HG03103 (cell line): ENCODE data around the gene OGFOD2.

Experiments used
- ATAC-seq: cut with Tn5 transposase; IDR thresholded peaks from one replicate; pipeline ENCODE4 v1.9.1; 2021; ENCODE audit warnings: low read depth; ENCODE audit not compliant: unreplicated experiment

Gene OGFOD2

GRCh38 chr12:123024819-123025391 lies 49.9 kb downstream of the OGFOD2 start:
- ATAC-seq = no peak

DNA sequence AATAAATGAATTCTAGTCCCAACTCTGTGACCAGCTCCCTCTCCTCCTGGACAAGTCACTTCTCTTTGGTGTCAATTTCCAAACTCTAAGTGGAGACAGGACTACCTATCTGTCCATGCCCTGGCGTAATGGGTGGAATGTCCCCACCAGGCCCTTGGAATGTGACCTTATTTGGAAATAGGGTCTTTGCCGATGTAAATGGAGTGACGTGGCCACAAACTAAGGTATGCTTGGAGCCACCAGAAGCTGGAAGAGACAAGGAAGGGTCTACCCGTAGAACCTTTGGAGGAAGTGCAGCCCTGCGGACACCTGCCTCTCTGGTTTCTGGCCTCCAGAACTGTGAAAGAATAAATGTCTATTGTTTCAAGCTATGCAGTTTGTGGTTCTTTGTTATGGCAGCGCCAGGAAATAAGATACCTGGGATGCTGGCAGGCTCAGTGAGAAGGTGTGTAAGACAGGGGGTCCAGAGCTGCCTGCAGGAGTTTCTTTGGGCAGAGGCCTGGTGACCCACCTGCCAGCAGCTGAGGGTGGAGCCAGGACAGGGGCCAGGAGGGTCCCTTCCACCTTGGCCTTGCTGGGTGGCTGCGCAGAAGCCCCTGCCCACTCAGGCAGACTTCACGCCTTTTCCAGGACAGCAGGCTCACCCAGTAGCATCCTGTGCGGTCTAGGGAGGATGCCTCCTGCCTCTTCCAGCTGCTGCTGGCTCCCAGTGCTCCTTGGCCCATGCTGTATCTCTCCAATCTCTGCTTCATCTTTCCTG lies 51.2 kb downstream of the OGFOD2 start:
- ATAC-seq = no peak

DNA sequence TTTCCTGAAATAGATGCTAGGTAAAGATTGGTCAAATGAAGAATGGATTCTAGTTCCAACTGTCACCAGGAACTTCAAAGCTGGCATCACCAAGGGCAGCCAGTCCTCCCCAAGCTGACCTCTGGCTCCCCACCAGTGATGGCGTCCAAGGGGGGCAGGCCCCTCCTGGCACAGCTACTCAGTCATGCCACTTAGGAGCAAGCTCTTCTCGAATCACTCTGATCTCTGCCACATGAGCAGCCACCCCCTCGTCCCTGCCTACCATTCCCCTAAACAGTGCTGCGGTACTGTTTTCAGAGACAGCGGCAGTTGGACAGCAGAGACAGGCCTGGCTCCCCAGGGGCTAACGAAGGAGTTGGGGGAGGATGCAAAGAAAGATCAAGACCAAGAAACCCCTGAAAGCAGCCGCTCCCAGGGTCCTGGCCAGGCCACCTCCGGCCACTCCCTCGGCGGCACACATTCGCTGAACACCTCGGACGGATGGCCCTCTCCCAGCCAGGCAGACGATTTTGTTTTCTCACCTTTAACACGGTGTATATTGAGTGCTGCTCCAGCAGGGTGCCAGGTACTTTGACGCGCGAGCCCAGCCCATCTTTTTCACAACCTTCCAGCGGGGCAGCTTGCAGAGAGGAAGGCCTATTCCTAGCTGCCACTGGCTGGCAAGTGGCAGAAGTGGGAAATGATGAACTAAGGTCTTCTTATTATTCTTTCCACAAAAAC lies 52.8 kb downstream of the OGFOD2 start:
- ATAC-seq = no peak

GRCh38 chr12:123028475-123028874 lies 53.4 kb downstream of the OGFOD2 start:
- no peak for ATAC-seq

- ATAC-seq = no peak
Observed at GRCh38 chr12:123029550-123029949, 54.5 kb downstream of the OGFOD2 start.
